Heart left ventricle (tissue), 16 donors: ENCODE measurements around the gene OR6Q1. TPM values are rescaled to one million over a fixed set of nuclear protein-coding genes. Genes with fewer than 3 reads are reported as not detected.

Experiments
- ATAC-seq, 4 donors: fragments of 200-7000 bp; cut with Tn5 transposase; one replicate each; pipeline ENCODE4 v1.9.1; 2020 to 2022; ENCODE audit warnings: moderate library complexity in 4 of 4, mild to moderate bottlenecking in 3 of 4, moderate number of reproducible peaks in 1 of 4
- DNase-seq, 5 donors: peaks; one replicate each; pipeline ENCODE4 v3.0.0-alpha.2; 2020
- H3K27ac ChIP-seq, 12 donors: fragments of 200-600 bp; sonication (generic) in 4 of 12; one replicate each; pipeline versions ENCODE4 v1.5.0 to v1.8.0; 2016 to 2022; ENCODE audit warnings: mild to moderate bottlenecking in 2 of 12
- H3K27me3 ChIP-seq, 9 donors: fragments of 200-600 bp; sonication (generic) in 2 of 9; one replicate each; pipeline versions ENCODE4 v1.5.1 to v1.8.0; 2016 to 2022; ENCODE audit warnings: mild to moderate bottlenecking in 3 of 9
- H3K36me3 ChIP-seq, 9 donors: fragments of 200-600 bp; sonication (generic) in 2 of 9; one replicate each; pipeline versions ENCODE4 v1.5.0 to v1.8.0; 2018 to 2022; ENCODE audit warnings: mild to moderate bottlenecking in 2 of 9
- H3K4me1 ChIP-seq, 12 donors: fragments of 200-600 bp; sonication (generic) in 4 of 12; one replicate each; pipeline versions ENCODE4 v1.5.0 to v1.8.0; 2016 to 2022; ENCODE audit warnings: mild to moderate bottlenecking in 3 of 12
- H3K4me3 ChIP-seq, 12 donors: fragments of 200-600 bp; sonication (generic) in 4 of 12; one replicate each; pipeline versions ENCODE4 v1.5.0 to v1.8.0; 2017 to 2022; ENCODE audit warnings: mild to moderate bottlenecking in 9 of 12, moderate library complexity in 4 of 12
- H3K9me3 ChIP-seq, 12 donors: fragments of 200-600 bp; sonication (generic) in 4 of 12; one replicate each; pipeline versions ENCODE4 v1.5.0 to v1.8.0; 2016 to 2022; ENCODE audit warnings: mild to moderate bottlenecking in 1 of 12
- CTCF ChIP-seq, 12 donors: fragments of 200-600 bp; sonication (generic) in 4 of 12; IDR thresholded peaks; one replicate each; pipeline versions ENCODE4 v1.5.0 to v1.8.0; 2018 to 2022; ENCODE audit warnings: antibody characterized with exemption in 12 of 12, mild to moderate bottlenecking in 5 of 12
- POLR2A ChIP-seq, 2 donors: fragments of 450-650 bp; IDR thresholded peaks; one replicate each; pipeline ENCODE4 v1.6.1; 2017; ENCODE audit warnings: antibody characterized with exemption in 2 of 2, mild to moderate bottlenecking in 2 of 2, moderate library complexity in 2 of 2
- WGBS, 4 donors: extraction: QIAGEN DNeasy Blood & Tissue Kit in 2 of 4; methylation state at CpG; one replicate each; pipeline versions ENCODE4 v1.1.5 to v1.1.7; 2013 to 2018; 5-methylcytosine and 5-hydroxymethylcytosine counted together
- intact Hi-C, 10 donors: fragments of 100-400 bp; cut with DNase I; formaldehyde crosslinking; loops; one replicate each; pipeline versions ENCODE4 v1.11.1 to v1.14.2; 2022
- polyA plus RNA-seq, 2 donors: library from polyadenylated mRNA; stranded (reverse); fragments of 200-250 nt; gene quantifications; one replicate each; pipeline ENCODE4 v1.2.3, GENCODE V29; 2013
- total RNA-seq, 9 donors: library from RNA; depleted of rRNA in 2 of 9; stranded (reverse); fragments of >200 nt in 2 of 9; fragmentation: NEBNext Ultra II Directional in 3 of 9; extraction: Animal tissue kit (Norgen Biotek cat#: 25700) in 3 of 9; gene quantifications; one replicate each; pipeline versions ENCODE4 v1.1.0 to v1.2.4, GENCODE V29; 2016 to 2023
- donor health status: ischemic (EF 13 %, LVEDD 7.1; RV severe dilation, severe dysfunction).
- donor health status: healthy with polysubstance abuse.
- donor health status: DM: no; HTN: yes; CAD: no.
- donor health status: DM: no; HTN: no; CAD: no.
- donor health status: ischemic (EF 25% LVEDD 6.9; RV normal size, moderate dysfunction).
- donor health status: ischemic (EF 25% LVEDD 5.7; RV mildly dilated, moderate dysfunction).
- donor health status: healthy.
- donor health status: DM: yes; HTN: yes; CAD: no.
- donor health status: ischemic (EF 35%, LVEDD 5.7; RV mildly dilated, moderate dysfunction).
- donor health status: nonischemic (EF 11% LVEDD 7.7; RV severe dilation, severe dysfunction).
- donor health status: DM: yes; HTN: yes; CAD: no.
- donor health status: PGD.
- donor health status: ischemic (EF 29% LVEDD 5.4; RV normal size, mild dysfunction).
- donor health status: nonischemic (EF 23%, LVEDD 6.1; RV moderate dilation, normal function).

OR6Q1 gene
- total and polyA plus RNA-seq, 11 donors = not detected

GRCh38 chr11:58060939-58061672, 30.4 kb downstream of the OR6Q1 start:
- DNase-seq (no peak), ATAC-seq (no peak)
- Histone ChIP-seq H3K9me3 (peaks cover 0 to under 1% (median 0%) of the 10 kb centered on the region in 12 donors), H3K4me1 (peaks cover 0 to 25% (median 10%) of the 10 kb centered on the region in 12 donors), H3K27ac (no peak overlapping the region), H3K27me3 (no peaks in the 10 kb centered on the region), H3K4me3 (no peak overlapping the region), H3K36me3 (no peaks in the 10 kb centered on the region)
- 66 to 73% (median 71%) methylated on average over 6 of the region's 6 CpGs for WGBS, 4 donors
- intact Hi-C loops = loop anchor here in 1 of 10 donors (10.0 kb wide), 1 partner anchor 216 kb away; no protein-coding TSS in a partner anchor
- TF ChIP-seq POLR2A (IDR thresholded peaks at IDR 0.05) = no peak
- TF ChIP-seq CTCF (IDR thresholded peaks at IDR 0.05) = no peak

DNA sequence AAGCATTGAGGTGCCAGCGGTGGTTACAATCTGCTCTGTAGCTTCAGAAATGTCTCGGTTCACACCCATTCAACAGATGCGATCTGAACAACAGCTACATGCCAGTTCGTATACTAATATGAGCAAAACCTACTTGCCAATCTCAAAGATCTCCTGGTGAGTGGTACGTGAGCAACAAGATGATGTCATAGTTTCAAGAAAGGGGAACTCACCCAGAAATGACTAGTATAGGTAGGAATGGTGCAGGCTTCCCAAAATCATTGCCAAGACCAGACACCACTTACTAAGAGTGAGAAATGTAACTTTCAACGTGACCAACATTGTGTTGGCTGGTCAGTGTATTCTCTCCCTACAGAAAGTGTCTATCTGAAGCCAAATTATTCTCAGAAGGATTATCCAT, 31.1 kb downstream of the OR6Q1 start:
- Histone ChIP-seq H3K36me3 (no peaks in the 10 kb centered on the region), H3K4me1 (peaks cover 0 to 25% (median 10%) of the 10 kb centered on the region in 12 donors), H3K27me3 (no peaks in the 10 kb centered on the region), H3K4me3 (no peak overlapping the region), H3K9me3 (no peaks in the 10 kb centered on the region), H3K27ac (no peak overlapping the region)
- TF ChIP-seq CTCF (IDR thresholded peaks at IDR 0.05) (no peak), POLR2A (IDR thresholded peaks at IDR 0.05) (no peak)
- intact Hi-C loops = loop anchor here in 1 of 10 donors (10.0 kb wide), 1 partner anchor 217 kb away; no protein-coding TSS in a partner anchor
- WGBS, 4 donors = 65 to 76% (median 70%) methylated on average over 6 of the region's 6 CpGs
- ATAC-seq = no peak
- DNase-seq = no peak

- intact Hi-C loops = loop anchor here in 1 of 10 donors (5.0 to 10.0 kb wide), 2 partner anchors 223 to 505 kb away; no protein-coding TSS in a partner anchor
- H3K27ac ChIP-seq = no peak overlapping the region
- no peaks in the 10 kb centered on the region for H3K4me1 ChIP-seq
- DNase-seq (no peak), ATAC-seq (peak in 1 of 4 donors; percentile 20)
- H3K4me3 ChIP-seq = no peak overlapping the region
- WGBS, 4 donors = 63 to 72% (median 69%) methylated on average over 5 of the region's 5 CpGs
- TF ChIP-seq POLR2A (IDR thresholded peaks at IDR 0.05) = no peak
- TF ChIP-seq CTCF (IDR thresholded peaks at IDR 0.05) = no peak
- H3K27me3 ChIP-seq = no peaks in the 10 kb centered on the region
- no peaks in the 10 kb centered on the region for H3K36me3 ChIP-seq
- H3K9me3 ChIP-seq = no peaks in the 10 kb centered on the region
These were observed 36.9 kb downstream of the OR6Q1 start for GRCh38 chr11:58067685-58068084.

DNA sequence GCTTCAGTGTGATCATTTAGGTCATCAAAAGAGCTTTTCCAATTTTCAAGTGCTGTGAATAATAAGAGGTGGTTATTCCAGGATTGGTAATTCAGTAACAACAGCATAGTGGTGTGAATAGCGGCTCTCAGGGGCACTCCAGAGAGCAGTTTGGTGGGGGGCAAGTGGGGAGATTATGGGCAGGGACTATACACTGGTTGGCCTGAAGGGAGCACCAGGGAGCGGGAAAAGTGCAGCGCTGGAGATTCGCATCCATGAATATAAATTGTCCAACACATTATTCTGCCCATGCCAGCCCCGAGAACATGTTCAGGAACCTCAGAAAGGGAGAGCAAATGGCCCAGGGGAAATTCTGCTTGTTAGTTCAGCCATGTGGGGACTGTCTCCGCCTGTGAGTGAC, 37.9 kb downstream of the OR6Q1 start:
- H3K27me3 ChIP-seq = no peaks in the 10 kb centered on the region
- peaks cover 0 to 2% (median 0%) of the 10 kb centered on the region in 12 donors for H3K9me3 ChIP-seq
- H3K27ac ChIP-seq = no peak overlapping the region
- TF ChIP-seq POLR2A (IDR thresholded peaks at IDR 0.05) (no peak), CTCF (IDR thresholded peaks at IDR 0.05) (no peak)
- H3K4me1 ChIP-seq = no peaks in the 10 kb centered on the region
- intact Hi-C loops = loop anchor here in 1 of 10 donors (5.0 to 10.0 kb wide), 2 partner anchors 224 to 506 kb away; no protein-coding TSS in a partner anchor
- no peak for DNase-seq
- H3K4me3 ChIP-seq = no peak overlapping the region
- 86 to 99% (median 91%) methylated on average over 6 of the region's 6 CpGs for WGBS, 4 donors
- no peaks in the 10 kb centered on the region for H3K36me3 ChIP-seq
- ATAC-seq = no peak
